ENCODE results near the gene CSGALNACT2.

GRCh38 chr10:43115881-43116595, 22.2 kb upstream of the CSGALNACT2 start:
- TF ChIP-seq CTCF (IDR thresholded peaks at IDR 0.05; ENCODE audit: low read depth, low read length), result no peak
- no peak for TF ChIP-seq EZH2phosphoT487 (IDR thresholded peaks at IDR 0.05; ENCODE audit: low read depth)

Measured in OCI-LY3 (cell line).